GM12892 (cell line): ENCODE measurements around the gene TMEM208.

Source experiments
- DNase-seq: peaks from one replicate; pipeline ENCODE4 v3.0.0; 2011; ENCODE audit not compliant: insufficient read length
- FAIRE-seq: peaks from 2 replicates; lab custom pipeline; 2011; peaks lifted over from hg19 to GRCh38; lab: Jason Lieb, UNC
- POLR2A ChIP-seq: IDR thresholded peaks from 2 replicates; pipeline ENCODE4 v1.6.1; 2011; ENCODE audit warnings: low read depth, low read length, control low read depth
- POLR2AphosphoS5 ChIP-seq: IDR thresholded peaks from 2 replicates; pipeline ENCODE4 v1.6.1; 2011; ENCODE audit warnings: low read depth, low read length, control low read depth
- TAF1 ChIP-seq: IDR thresholded peaks from 2 replicates; pipeline ENCODE4 v1.6.1; 2011; ENCODE audit warnings: low read depth, mild to moderate bottlenecking, control low read depth, low read length, borderline replicate concordance

Gene TMEM208

GRCh38 chr16:67259705-67260104 is 32.8 kb downstream of the TMEM208 start:
- FAIRE-seq, result no peak
- TF ChIP-seq TAF1 (no peak), POLR2AphosphoS5 (no peak), POLR2A (no peak)
- no peak for DNase-seq

GRCh38 chr16:67260426-67261063 is 33.6 kb downstream of the TMEM208 start:
- FAIRE-seq (peak; percentile 76), DNase-seq (no peak)
- TF ChIP-seq POLR2AphosphoS5 (no peak), POLR2A (no peak), TAF1 (no peak)

GRCh38 chr16:67263201-67263600 is 36.3 kb downstream of the TMEM208 start:
- FAIRE-seq, result no peak
- no peak for DNase-seq
- no peak for TF ChIP-seq POLR2AphosphoS5
- no peak for TF ChIP-seq TAF1
- no peak for TF ChIP-seq POLR2A

GRCh38 chr16:67264277-67264676 is 37.3 kb downstream of the TMEM208 start:
- DNase-seq, result no peak
- TF ChIP-seq TAF1, result no peak
- no peak for TF ChIP-seq POLR2AphosphoS5
- TF ChIP-seq POLR2A, result no peak
- FAIRE-seq, result no peak

- no peak for FAIRE-seq
- TF ChIP-seq TAF1 (no peak), POLR2A (no peak), POLR2AphosphoS5 (no peak)
These were observed 37.9 kb downstream of the TMEM208 start for GRCh38 chr16:67264866-67265265.

GRCh38 chr16:67265834-67266233 is 38.9 kb downstream of the TMEM208 start:
- TF ChIP-seq POLR2A (no peak), TAF1 (no peak), POLR2AphosphoS5 (no peak)
- FAIRE-seq (no peak), DNase-seq (no peak)

More at GRCh38 chr16:67264866-67265265, 37.9 kb downstream of the TMEM208 start:
- no peak for DNase-seq

- FAIRE-seq, result no peak
- no peak for DNase-seq
These were observed 41.2 kb downstream of the TMEM208 start for GRCh38 chr16:67268136-67268579.

GRCh38 chr16:67269766-67270165 is 42.8 kb downstream of the TMEM208 start:
- DNase-seq (no peak), FAIRE-seq (no peak)
- TF ChIP-seq POLR2AphosphoS5 (no peak), POLR2A (no peak), TAF1 (no peak)

More at GRCh38 chr16:67268136-67268579, 41.2 kb downstream of the TMEM208 start:
- no peak for TF ChIP-seq POLR2A
- no peak for TF ChIP-seq POLR2AphosphoS5
- TF ChIP-seq TAF1, result no peak

- no peak for FAIRE-seq
- no peak for DNase-seq
- TF ChIP-seq POLR2AphosphoS5 (no peak), TAF1 (no peak), POLR2A (no peak)
These were observed 44.0 kb downstream of the TMEM208 start for GRCh38 chr16:67270931-67271338.

- no peak for DNase-seq
These were observed 44.5 kb downstream of the TMEM208 start for GRCh38 chr16:67271446-67271845.

GRCh38 chr16:67275321-67275720 is 48.4 kb downstream of the TMEM208 start:
- TF ChIP-seq POLR2A, result no peak
- TF ChIP-seq TAF1, result no peak
- TF ChIP-seq POLR2AphosphoS5, result no peak
- no peak for DNase-seq
- no peak for FAIRE-seq

More at GRCh38 chr16:67271446-67271845, 44.5 kb downstream of the TMEM208 start:
- no peak for FAIRE-seq
- TF ChIP-seq POLR2A, result no peak
- TF ChIP-seq TAF1, result no peak
- TF ChIP-seq POLR2AphosphoS5, result no peak

GRCh38 chr16:67277294-67277998 is 50.5 kb downstream of the TMEM208 start:
- no peak for TF ChIP-seq POLR2AphosphoS5
- TF ChIP-seq TAF1, result no peak
- TF ChIP-seq POLR2A, result no peak
- FAIRE-seq (no peak), DNase-seq (no peak)

GRCh38 chr16:67277999-67278772 is 51.3 kb downstream of the TMEM208 start:
- TF ChIP-seq POLR2A (no peak), POLR2AphosphoS5 (no peak), TAF1 (no peak)
- no peak for DNase-seq
- FAIRE-seq, result no peak
